Astrocyte of the spinal cord (primary cell): ENCODE measurements around the gene CRB2.

Experiments used
- DNase-seq: peaks from one replicate; pipeline ENCODE4 v3.0.0; 2011; ENCODE audit warnings: low read depth, low spot score
- H3K4me3 ChIP-seq: 2 replicates; pipeline ENCODE4 v1.5.1; 2011; ENCODE audit warnings: low read depth, mild to moderate bottlenecking, low read length, moderate library complexity
- CTCF ChIP-seq: IDR thresholded peaks from 2 replicates; pipeline ENCODE4 v1.5.1; 2012; ENCODE audit warnings: low read depth, mild to moderate bottlenecking, low read length, inconsistent platforms
- in situ Hi-C: cut with HindIII; loops from 2 replicates; pipeline ENCODE4 v1.10.0; 2017; ENCODE audit warnings: low sequenced_read_pairs

Gene CRB2

GRCh38 chr9:123421186-123421585 lies 65.2 kb downstream of the CRB2 start:
- no peak for TF ChIP-seq CTCF
- in situ Hi-C loops = no loop called here
- no peak for DNase-seq

GRCh38 chr9:123421801-123422455 lies 65.9 kb downstream of the CRB2 start:
- H3K4me3 ChIP-seq = no peak overlapping the region
- TF ChIP-seq CTCF = no peak
- in situ Hi-C loops = no loop called here
- no peak for DNase-seq

More at GRCh38 chr9:123421186-123421585, 65.2 kb downstream of the CRB2 start:
- H3K4me3 ChIP-seq = no peak overlapping the region

- in situ Hi-C loops = no loop called here
- TF ChIP-seq CTCF = no peak
- H3K4me3 ChIP-seq = no peak overlapping the region
- DNase-seq = no peak
Measured at GRCh38 chr9:123422635-123423310, 66.8 kb downstream of the CRB2 start.

- in situ Hi-C loops = no loop called here
Measured at GRCh38 chr9:123423311-123423640, 67.3 kb downstream of the CRB2 start.

GRCh38 chr9:123424131-123424530 lies 68.1 kb downstream of the CRB2 start:
- TF ChIP-seq CTCF = no peak
- in situ Hi-C loops = no loop called here
- no peak for DNase-seq
- no peak overlapping the region for H3K4me3 ChIP-seq

More at GRCh38 chr9:123423311-123423640, 67.3 kb downstream of the CRB2 start:
- H3K4me3 ChIP-seq = no peak overlapping the region
- DNase-seq = no peak
- TF ChIP-seq CTCF = no peak

- DNase-seq = no peak
- TF ChIP-seq CTCF = no peak
- H3K4me3 ChIP-seq = no peak overlapping the region
- in situ Hi-C loops = no loop called here
Measured at GRCh38 chr9:123424552-123425225, 68.7 kb downstream of the CRB2 start.
